GM19193 (cell line): Measurements from ENCODE around the gene FHL1.

ENCODE experiments used
- POLR2A ChIP-seq: IDR thresholded peaks from 4 replicates; pipeline ENCODE4 v1.6.1; 2011; ENCODE audit not compliant: insufficient read depth, insufficient read length; ENCODE audit errors: extremely low read depth

Gene FHL1

GRCh38 chrX:136141569-136141968, 5.8 kb upstream of the FHL1 start:
- TF ChIP-seq POLR2A: no peak

DNA sequence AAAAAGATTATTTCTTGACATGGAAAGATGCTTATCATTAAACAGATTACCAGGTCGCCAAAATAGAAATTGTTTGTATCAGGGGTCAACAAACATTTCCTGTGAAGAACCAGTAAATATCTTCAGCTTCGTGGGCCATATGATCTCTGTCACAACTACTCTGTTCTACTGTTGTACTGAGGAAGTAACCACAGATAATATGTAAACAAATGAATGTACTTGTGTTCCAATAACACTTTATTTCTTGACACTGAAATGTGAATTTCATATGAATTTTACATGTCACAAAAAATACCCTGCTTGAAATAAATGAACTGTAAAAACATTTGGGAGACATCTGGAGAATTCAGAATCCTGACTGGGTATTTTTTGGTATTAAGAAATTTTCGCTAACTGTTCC, 4.7 kb upstream of the FHL1 start:
- TF ChIP-seq POLR2A: no peak

GRCh38 chrX:136143711-136144110, 3.6 kb upstream of the FHL1 start:
- no peak for TF ChIP-seq POLR2A

DNA sequence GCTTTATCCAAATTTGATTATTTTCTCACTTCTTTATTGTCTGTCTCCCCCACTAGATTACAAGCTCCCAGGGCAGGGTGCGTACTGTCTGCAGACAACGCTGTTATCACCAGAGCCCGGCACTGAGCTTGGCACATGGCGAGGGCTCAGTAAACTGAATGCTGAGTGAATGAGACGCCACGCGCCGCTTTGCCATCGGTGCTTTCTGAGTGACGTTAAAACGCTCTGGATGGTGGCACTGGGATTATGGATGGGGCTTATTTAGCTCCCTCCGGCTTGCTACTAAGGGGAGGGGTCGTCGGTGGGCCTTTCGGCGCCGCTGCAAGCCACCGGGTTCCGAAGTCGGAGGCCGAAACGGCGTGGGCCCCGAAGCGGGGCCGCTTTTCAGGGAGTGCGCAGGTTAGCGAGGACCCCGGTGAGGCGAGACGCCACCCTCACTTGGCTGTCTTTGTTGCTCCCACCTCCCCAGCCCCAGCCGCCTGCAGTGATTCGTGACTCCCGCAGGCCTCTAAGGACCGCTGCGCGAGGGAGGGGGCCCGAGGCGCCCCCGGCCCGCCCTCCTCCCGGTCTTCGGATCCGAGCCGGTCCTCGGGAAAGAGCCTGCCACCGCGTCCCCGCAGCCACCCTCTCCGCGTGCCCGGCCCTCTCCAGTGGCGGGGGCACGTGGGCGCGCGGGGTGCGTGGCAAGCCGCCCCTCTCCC, 569 bp upstream of the FHL1 start:
- no peak for TF ChIP-seq POLR2A

GRCh38 chrX:136147976-136148375, 643 bp downstream of the FHL1 start:
- no peak for TF ChIP-seq POLR2A

- no peak for TF ChIP-seq POLR2A
These were observed 1.1 kb downstream of the FHL1 start for GRCh38 chrX:136148391-136148790.

GRCh38 chrX:136154998-136155397, 7.7 kb downstream of the FHL1 start:
- TF ChIP-seq POLR2A: no peak

DNA sequence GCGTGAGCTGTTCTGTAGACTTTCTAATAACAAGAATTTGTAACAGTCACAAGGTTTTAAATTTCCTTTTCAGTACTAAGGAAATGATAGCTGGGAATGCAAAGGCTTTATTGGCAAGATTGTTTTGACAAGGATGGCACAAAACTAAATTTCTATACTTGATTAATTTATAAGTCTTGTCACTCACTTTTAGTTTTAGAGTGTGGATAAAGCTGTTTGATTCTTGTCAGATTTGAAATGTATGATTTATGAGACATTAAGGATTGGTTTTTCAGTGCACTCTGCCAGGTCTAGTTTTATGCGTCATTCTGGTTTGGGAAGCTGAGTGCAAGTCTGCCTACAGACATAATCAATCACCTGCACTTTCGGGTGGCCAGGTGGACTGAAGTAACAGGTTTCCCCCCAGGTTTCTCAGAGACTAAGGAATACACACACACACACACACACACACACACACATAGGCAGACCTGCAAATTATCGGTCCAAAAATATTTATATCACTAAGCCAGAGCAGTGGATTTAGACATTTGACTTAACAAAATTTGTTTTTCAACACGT, 9.3 kb downstream of the FHL1 start:
- no peak for TF ChIP-seq POLR2A

- TF ChIP-seq POLR2A: no peak
These were observed 9.9 kb downstream of the FHL1 start for GRCh38 chrX:136157187-136157586.

GRCh38 chrX:136158685-136159084, 11.4 kb downstream of the FHL1 start:
- TF ChIP-seq POLR2A: no peak

GRCh38 chrX:136159611-136160025, 12.3 kb downstream of the FHL1 start:
- TF ChIP-seq POLR2A: no peak

DNA sequence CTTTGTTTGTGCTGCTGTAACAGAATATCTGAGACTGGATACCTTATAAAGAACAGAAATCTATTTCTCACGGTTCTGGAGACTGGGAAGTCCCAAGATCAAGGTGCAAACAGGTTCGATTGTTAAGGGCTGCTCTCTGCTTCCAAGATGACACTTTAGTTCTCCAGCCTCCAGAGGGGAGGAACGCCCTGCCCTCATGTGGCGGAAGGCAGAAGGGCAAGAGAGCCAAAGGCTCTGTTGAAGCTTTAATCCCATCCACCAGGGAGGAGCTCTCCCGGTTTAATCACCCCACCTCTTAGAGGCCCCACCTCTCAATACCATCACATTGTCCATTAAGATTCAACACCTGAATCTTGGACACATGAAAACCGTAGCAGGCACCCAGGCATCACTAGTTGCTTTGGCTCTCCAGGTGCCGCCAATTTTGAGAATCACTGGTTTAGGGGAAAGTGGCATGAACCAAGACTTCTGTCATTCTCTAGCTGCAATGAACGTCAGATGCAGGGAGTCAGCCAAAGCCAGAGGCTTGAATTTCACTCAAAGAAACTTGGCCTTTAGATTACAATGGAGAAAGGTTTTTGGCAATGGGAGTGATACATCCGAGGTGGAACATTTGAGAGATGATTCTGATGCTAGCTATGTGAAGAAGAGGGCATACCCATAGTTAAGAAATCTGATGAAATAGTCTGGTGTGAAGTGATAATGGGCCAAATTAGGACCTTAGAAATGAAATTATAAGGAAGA, 15.7 kb downstream of the FHL1 start:
- TF ChIP-seq POLR2A: no peak

- TF ChIP-seq POLR2A: no peak
These were observed 16.4 kb downstream of the FHL1 start for GRCh38 chrX:136163689-136164088.

DNA sequence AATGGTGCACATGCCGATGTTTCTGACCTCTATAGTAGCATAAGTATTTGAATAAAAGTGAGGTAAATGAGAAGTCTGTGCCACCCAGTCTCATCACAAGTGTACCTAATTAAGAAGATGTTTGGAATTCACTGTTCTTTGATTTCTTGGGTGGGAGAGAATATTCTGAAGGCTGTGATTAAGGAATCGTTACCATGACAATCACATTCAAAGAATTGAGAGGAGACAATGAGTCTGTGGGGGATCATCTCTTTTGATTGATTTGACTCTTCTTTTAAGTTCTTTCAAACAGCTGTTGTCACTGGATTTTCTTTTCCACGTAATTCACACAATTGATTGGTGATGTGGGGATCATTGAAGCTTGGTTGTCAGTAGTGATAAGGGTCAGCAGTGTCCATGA, 18.1 kb downstream of the FHL1 start:
- no peak for TF ChIP-seq POLR2A

GRCh38 chrX:136166221-136166855, 19.0 kb downstream of the FHL1 start:
- TF ChIP-seq POLR2A: no peak
